ENCODE results near the gene CBX7.

DNA sequence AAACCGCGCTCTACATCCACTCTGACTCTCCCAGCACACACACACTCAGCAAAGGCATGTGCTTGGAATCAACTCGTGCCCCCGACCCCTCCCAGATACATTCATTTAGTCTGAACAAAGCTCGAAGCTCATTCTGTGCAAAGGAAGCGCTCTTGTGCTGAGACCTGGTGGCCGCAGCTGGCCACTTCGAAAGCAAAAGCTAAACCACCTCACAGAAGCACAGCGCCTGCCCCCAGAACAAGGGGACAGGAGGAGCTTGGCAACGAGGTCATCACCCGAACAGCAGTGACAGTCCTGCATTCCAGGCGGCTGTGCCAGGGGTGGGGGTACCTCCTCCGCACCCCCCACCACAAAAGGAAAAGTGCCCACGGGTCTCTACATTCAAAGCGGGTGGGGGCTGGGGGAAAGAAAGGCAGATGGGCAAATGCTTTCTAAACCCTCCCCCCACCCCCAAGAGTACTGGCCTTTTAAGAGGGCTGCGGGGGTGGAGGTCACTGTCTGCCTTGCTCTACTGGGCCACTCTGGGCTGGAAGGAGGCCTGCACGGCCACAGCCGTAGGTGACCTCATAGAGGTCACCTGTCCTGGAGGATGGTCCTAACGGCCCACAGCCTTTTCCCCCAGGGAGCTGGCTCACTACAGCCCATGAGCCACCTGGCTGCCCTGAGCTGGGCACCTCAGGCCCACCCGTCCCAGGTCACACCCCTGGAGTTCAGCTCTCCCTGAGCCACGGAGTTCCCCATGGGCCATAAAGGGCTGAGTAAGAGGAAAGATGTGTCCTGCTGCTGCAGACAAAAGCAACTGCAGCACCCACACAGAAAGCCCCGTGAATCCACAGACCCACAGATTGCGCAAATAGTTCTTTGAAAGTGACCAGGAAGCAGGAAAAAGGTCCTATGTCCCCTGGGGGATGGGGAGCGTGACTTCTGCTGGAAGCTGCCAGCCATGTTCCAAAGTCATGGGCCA lies 21.3 kb downstream of the CBX7 start:
- no peak for TF ChIP-seq GATA3 (IDR thresholded peaks at IDR 0.05; ENCODE audit: low read depth, low read length)
- no peak for TF ChIP-seq GATA2 (IDR thresholded peaks at IDR 0.05; ENCODE audit: low read depth, low read length)

All from SH-SY5Y (cell line).